ENCODE measurements around the gene HAUS8. TPM values are rescaled to one million over a fixed set of nuclear protein-coding genes. Genes with fewer than 3 reads are reported as not detected.

Gene HAUS8
- polyA plus RNA-seq, 1 experiment: 4.6 TPM

DNA sequence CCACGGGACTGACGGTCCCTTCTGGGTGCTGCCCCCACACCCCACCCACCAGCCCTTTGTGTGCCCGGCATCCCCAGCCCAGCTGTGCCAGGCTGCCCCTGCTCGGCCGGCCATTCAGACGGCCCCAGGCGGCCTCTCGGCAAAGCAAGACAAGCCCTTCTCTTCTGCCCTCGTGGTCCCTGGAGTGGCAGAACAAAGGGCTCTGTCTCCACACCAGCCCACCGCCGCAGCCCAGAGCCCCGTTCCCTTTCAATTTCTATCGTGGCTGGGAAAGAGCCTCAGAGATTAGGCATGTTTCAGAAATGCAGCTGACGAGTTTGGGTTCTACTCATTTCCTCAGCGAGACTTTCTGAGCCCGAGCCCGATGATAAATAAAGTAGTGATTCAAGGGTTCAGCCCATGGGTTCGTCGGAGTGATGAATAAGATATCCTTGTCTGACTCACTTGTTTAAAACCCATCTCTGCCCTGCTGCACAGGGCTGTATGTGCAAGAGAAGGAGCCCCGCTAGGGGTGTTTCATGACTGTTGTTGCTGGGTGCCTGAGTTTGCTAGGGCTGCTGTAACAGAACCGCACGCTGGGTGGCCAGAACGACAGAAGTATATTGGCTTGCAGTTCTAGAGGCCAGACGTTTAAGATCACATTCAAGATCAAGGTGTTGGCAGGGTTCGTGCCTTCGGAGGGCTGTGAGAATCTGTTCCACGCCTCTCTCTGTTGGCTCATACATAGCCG, 4.6 kb upstream of the HAUS8 start:
- Histone ChIP-seq H3K4me3 (ENCODE audit: low read depth, low read length) (peak overlapping the region; percentile 71), H3K27ac (ENCODE audit: low read depth, low read length) (peak overlapping the region; percentile 100), H3K9me3 (ENCODE audit: control insufficient read depth, insufficient read depth, low read length) (no peaks in the 10 kb centered on the region), H3K27me3 (ENCODE audit: control insufficient read depth, insufficient read depth, low read length) (no peaks in the 10 kb centered on the region)
- POLR2A ChIA-PET: interaction anchor here (0.6 to 1.2 kb wide), 3 partner anchors 28 to 147 kb away, joined by 6 to 11 read pairs (median 8); partner anchors contain the start of gene OCEL1
- peak; percentile 82 for TF ChIP-seq CTCF (IDR thresholded peaks at IDR 0.05; ENCODE audit: low read depth, low read length)
- DNase-seq (ENCODE audit: low read depth, low spot score): peak; percentile 99
- CTCF ChIA-PET: interaction anchor here (0.7 to 1.2 kb wide), 2 partner anchors 11 to 103 kb away, joined by 3 read pairs; no protein-coding TSS in a partner anchor

DNA sequence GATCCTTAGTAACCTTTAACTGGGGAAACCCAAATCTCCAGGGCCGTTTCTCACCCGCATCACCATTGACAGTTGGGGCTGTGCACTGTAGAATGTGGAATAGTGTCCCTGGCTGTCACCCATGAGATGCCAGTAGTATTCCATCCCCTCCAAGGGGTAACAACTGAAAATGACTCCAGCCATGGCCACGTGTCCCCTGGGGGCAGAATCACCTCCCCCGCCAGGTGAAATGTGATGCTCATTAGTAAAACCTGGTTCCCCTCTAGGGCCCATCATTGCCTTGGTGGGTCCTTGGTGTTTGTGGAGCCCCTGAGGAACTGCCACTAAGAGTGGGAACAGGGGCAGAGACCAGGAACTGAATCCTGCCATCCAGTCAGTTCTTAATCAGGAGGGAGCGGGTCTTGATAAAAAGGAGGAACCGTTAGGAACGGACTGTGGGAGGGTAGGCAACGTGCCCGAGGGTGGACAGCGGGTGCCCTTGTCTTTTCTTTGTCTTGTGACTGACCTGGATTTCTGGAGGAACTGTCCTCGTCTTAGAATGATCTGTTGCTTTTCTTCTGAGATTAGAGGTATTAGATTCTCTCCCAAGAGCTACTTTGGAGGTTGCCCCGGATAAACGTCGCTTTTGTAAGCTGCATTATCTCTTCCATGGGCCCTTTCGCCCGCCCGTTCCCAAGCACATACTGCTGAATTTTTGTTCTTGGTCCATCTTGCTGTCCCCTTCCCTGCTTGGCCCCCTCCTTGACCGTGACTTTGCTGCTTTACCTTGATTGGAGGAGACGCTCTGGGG, 3.9 kb upstream of the HAUS8 start:
- Histone ChIP-seq H3K27me3 (ENCODE audit: control insufficient read depth, insufficient read depth, low read length) (no peaks in the 10 kb centered on the region), H3K9me3 (ENCODE audit: control insufficient read depth, insufficient read depth, low read length) (no peaks in the 10 kb centered on the region), H3K27ac (ENCODE audit: low read depth, low read length) (peak overlapping the region; percentile 100), H3K4me3 (ENCODE audit: low read depth, low read length) (peak overlapping the region; percentile 71)
- TF ChIP-seq CTCF (IDR thresholded peaks at IDR 0.05; ENCODE audit: low read depth, low read length): no peak
- ChIA-PET POLR2A (interaction anchor here (0.6 to 1.0 kb wide), 2 partner anchors 29 to 84 kb away, joined by 8 to 11 read pairs; no protein-coding TSS in a partner anchor), CTCF (interaction anchor here (1.2 to 1.5 kb wide), 2 partner anchors 12 kb away, joined by 3 read pairs; no protein-coding TSS in a partner anchor)
- DNase-seq (ENCODE audit: low read depth, low spot score): no peak

DNA sequence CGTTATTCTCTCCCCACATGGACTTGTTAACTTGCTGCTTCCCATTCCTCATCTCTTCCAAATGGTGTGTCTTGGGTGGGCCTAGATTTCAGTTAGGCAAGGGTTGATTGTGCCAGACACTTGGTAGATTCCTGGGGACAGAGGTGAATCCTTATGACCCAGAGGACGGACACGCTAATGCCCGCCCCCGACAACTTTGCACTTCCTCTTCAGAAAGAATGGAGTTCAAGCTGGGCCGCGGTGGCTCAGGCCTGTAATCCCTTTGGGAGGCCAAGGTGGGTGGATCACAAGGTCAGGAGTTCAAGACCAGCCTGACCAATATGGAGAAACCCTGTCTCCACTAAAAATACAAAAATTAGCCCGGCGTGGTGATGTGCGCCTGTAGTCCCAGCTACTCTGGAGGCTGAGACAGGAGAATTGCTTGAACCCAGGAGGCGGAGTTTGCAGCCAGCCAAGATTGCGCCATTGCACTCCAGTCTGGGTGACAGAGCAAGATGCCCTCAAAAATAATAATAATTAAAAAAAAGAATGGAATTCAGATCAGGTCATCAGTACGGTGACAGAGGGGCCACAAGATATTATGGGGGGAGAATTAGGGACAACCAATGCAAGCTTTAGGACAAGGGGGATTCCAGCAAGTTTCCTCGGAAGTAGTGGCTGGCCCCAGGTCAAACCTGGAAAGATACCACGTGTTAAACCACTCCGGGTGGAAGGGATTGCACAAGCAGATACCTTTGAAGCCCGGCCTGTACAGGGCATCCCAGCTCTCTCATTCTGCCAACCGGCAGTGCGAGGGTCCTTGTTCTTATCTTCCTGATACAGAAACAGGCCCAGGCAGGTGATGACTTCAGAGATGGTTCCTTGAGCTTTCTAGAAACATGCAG, 3.0 kb upstream of the HAUS8 start:
- POLR2A ChIA-PET: no interaction called here
- H3K27me3 ChIP-seq (ENCODE audit: control insufficient read depth, insufficient read depth, low read length): no peaks in the 10 kb centered on the region
- no peaks in the 10 kb centered on the region for H3K9me3 ChIP-seq (ENCODE audit: control insufficient read depth, insufficient read depth, low read length)
- CTCF ChIA-PET: interaction anchor here (1.5 kb wide), 1 partner anchor 11 kb away, joined by 3 read pairs; no protein-coding TSS in a partner anchor
- no peak for DNase-seq (ENCODE audit: low read depth, low spot score)
- peak overlapping the region; percentile 100 for H3K27ac ChIP-seq (ENCODE audit: low read depth, low read length)
- no peak for TF ChIP-seq CTCF (IDR thresholded peaks at IDR 0.05; ENCODE audit: low read depth, low read length)
- peak overlapping the region; percentile 71 for H3K4me3 ChIP-seq (ENCODE audit: low read depth, low read length)

DNA sequence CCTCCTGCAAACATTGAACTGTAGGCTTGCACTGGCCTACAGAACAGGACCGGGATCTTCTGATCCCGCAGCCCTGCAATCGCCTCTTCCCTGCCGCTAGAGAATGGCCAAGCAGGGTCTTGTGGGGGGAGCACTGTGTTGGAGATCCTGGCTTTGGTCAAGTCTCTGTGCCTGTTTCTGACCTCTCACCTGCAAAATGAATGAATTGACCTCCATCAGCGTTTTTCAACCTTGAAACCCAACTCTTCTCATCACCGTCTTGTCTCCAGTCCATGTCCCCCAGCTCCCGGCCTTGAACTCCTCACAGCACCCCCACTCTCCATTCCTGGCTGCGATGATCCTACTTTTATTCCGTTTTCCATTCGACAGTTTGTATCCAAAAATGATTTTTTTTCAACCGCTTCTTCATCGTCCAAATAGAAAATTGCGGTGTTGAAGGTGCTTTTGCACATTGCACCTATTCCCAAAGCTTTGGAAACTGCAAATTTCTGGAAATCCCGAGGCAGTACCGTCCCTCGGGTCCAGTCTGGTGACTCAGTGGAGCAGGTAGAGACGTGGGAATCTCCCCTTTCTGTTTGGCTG, 2.3 kb upstream of the HAUS8 start:
- TF ChIP-seq CTCF (IDR thresholded peaks at IDR 0.05; ENCODE audit: low read depth, low read length): no peak
- no peak for DNase-seq (ENCODE audit: low read depth, low spot score)
- ChIA-PET POLR2A (no interaction called here), CTCF (interaction anchor here (1.5 kb wide), 1 partner anchor 10 kb away, joined by 3 read pairs; no protein-coding TSS in a partner anchor)
- Histone ChIP-seq H3K27ac (ENCODE audit: low read depth, low read length) (peak overlapping the region; percentile 31), H3K4me3 (ENCODE audit: low read depth, low read length) (peak overlapping the region; percentile 92), H3K9me3 (ENCODE audit: control insufficient read depth, insufficient read depth, low read length) (no peaks in the 10 kb centered on the region), H3K27me3 (ENCODE audit: control insufficient read depth, insufficient read depth, low read length) (no peaks in the 10 kb centered on the region)
